ENCODE data around the gene ADAMTS16. TPM values are rescaled to one million over a fixed set of nuclear protein-coding genes. Genes with fewer than 3 reads are reported as not detected.

ADAMTS16 gene
- total RNA-seq, 1 experiment from 2014 or later = not detected

GRCh38 chr5:5315068-5315980 is 175.2 kb downstream of the ADAMTS16 start:
- H3K4me1 Mint-ChIP-seq (ENCODE audit: low read depth, unreplicated experiment) = no peaks in the 10 kb centered on the region
- no peak overlapping the region for H3K27ac Mint-ChIP-seq (ENCODE audit: unreplicated experiment)
- no peaks in the 10 kb centered on the region for H3K9me3 Mint-ChIP-seq (ENCODE audit: low read depth, unreplicated experiment)
- CTCF ChIA-PET = no interaction called here
- BruUV-seq (replicated peaks) = no TSS peak
- DNase-seq = no peak
- no peak overlapping the region for H3K4me3 Mint-ChIP-seq (ENCODE audit: low read depth, unreplicated experiment)
- H3K36me3 Mint-ChIP-seq (ENCODE audit: insufficient read depth, unreplicated experiment) = no peaks in the 10 kb centered on the region
- intact Hi-C loops (cut with micrococcal nuclease; ENCODE audit: unreplicated experiment) = no loop called here
- H3K27me3 Mint-ChIP-seq (ENCODE audit: unreplicated experiment) = no peaks in the 10 kb centered on the region
- TF ChIP-seq, protein P1, sequence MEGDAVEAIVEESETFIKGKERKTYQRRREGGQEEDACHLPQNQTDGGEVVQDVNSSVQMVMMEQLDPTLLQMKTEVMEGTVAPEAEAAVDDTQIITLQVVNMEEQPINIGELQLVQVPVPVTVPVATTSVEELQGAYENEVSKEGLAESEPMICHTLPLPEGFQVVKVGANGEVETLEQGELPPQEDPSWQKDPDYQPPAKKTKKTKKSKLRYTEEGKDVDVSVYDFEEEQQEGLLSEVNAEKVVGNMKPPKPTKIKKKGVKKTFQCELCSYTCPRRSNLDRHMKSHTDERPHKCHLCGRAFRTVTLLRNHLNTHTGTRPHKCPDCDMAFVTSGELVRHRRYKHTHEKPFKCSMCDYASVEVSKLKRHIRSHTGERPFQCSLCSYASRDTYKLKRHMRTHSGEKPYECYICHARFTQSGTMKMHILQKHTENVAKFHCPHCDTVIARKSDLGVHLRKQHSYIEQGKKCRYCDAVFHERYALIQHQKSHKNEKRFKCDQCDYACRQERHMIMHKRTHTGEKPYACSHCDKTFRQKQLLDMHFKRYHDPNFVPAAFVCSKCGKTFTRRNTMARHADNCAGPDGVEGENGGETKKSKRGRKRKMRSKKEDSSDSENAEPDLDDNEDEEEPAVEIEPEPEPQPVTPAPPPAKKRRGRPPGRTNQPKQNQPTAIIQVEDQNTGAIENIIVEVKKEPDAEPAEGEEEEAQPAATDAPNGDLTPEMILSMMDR (IDR thresholded peaks at IDR 0.05; ENCODE audit: unreplicated experiment) = no peak

GRCh38 chr5:5316334-5316733 is 176.2 kb downstream of the ADAMTS16 start:
- BruUV-seq (replicated peaks) = no TSS peak
- Mint-ChIP-seq H3K27me3 (ENCODE audit: unreplicated experiment) (no peaks in the 10 kb centered on the region), H3K9me3 (ENCODE audit: low read depth, unreplicated experiment) (no peaks in the 10 kb centered on the region), H3K36me3 (ENCODE audit: insufficient read depth, unreplicated experiment) (no peaks in the 10 kb centered on the region), H3K27ac (ENCODE audit: unreplicated experiment) (no peak overlapping the region), H3K4me3 (ENCODE audit: low read depth, unreplicated experiment) (no peak overlapping the region), H3K4me1 (ENCODE audit: low read depth, unreplicated experiment) (no peaks in the 10 kb centered on the region)
- DNase-seq = no peak
- intact Hi-C loops (cut with micrococcal nuclease; ENCODE audit: unreplicated experiment) = no loop called here
- TF ChIP-seq, protein P1 (IDR thresholded peaks at IDR 0.05; ENCODE audit: unreplicated experiment) = no peak
- CTCF ChIA-PET = no interaction called here

DNA sequence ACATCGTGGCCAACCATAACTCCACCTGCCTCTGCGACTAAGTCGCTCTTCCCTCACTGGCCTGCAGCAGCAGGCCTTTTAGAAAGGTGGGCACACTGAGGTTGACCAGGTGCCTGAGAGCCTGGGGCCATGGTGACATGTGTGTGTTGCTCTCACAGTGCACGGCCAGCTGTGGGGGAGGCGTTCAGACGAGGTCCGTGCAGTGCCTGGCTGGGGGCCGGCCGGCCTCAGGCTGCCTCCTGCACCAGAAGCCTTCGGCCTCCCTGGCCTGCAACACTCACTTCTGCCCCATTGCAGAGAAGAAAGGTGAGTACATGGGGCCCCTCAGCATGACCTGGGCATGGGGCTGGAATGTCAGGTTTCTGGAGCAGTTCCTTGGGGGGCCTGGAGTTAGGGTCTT is 177.8 kb downstream of the ADAMTS16 start:
- H3K4me3 Mint-ChIP-seq (ENCODE audit: low read depth, unreplicated experiment) = no peak overlapping the region
- TF ChIP-seq, protein P1 (IDR thresholded peaks at IDR 0.05; ENCODE audit: unreplicated experiment) = no peak
- DNase-seq = no peak
- no peak overlapping the region for H3K27ac Mint-ChIP-seq (ENCODE audit: unreplicated experiment)
- no peaks in the 10 kb centered on the region for H3K9me3 Mint-ChIP-seq (ENCODE audit: low read depth, unreplicated experiment)
- no peaks in the 10 kb centered on the region for H3K4me1 Mint-ChIP-seq (ENCODE audit: low read depth, unreplicated experiment)
- H3K27me3 Mint-ChIP-seq (ENCODE audit: unreplicated experiment) = no peaks in the 10 kb centered on the region
- no TSS peak for BruUV-seq (replicated peaks)
- H3K36me3 Mint-ChIP-seq (ENCODE audit: insufficient read depth, unreplicated experiment) = no peaks in the 10 kb centered on the region
- intact Hi-C loops (cut with micrococcal nuclease; ENCODE audit: unreplicated experiment) = no loop called here
- CTCF ChIA-PET = no interaction called here

DNA sequence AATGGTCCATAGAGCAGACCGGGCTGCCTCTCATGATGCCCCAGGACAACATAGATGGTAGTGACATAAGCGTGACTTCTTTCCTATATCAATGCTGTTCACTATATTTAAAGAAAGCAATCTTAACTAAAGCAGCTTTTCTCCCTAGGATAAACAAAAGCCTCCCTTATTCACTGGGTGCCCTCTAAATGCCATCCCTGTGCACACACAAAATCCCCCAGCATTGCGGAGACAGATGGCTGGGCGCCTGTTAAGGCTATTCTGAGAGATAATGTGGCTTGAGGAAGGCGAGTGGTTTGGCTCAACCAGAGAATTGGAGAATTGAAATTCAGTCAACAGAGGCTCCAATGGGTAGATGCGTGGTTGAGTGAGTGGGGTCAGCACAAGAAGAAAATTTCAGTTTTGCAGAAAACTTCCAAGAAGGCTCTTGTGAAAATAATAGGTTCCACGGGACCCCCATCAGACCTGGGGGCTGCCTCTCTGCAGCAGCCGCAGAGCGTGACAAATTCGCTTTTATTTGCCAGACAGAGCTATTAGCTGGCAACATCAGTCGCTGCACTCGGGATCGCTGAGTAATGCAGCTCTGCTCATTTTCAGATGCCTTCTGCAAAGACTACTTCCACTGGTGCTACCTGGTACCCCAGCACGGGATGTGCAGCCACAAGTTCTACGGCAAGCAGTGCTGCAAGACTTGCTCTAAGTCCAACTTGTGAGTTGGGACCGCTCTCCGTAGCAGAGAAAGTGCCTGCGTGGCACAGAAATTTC is 178.5 kb downstream of the ADAMTS16 start:
- Mint-ChIP-seq H3K27ac (ENCODE audit: unreplicated experiment) (no peak overlapping the region), H3K27me3 (ENCODE audit: unreplicated experiment) (no peaks in the 10 kb centered on the region), H3K4me1 (ENCODE audit: low read depth, unreplicated experiment) (no peaks in the 10 kb centered on the region), H3K4me3 (ENCODE audit: low read depth, unreplicated experiment) (no peak overlapping the region), H3K36me3 (ENCODE audit: insufficient read depth, unreplicated experiment) (no peaks in the 10 kb centered on the region), H3K9me3 (ENCODE audit: low read depth, unreplicated experiment) (no peaks in the 10 kb centered on the region)
- DNase-seq = no peak
- BruUV-seq (replicated peaks) = no TSS peak
- CTCF ChIA-PET = no interaction called here
- TF ChIP-seq, protein P1 (IDR thresholded peaks at IDR 0.05; ENCODE audit: unreplicated experiment) = no peak
- intact Hi-C loops (cut with micrococcal nuclease; ENCODE audit: unreplicated experiment) = no loop called here
